Fibroblast of villous mesenchyme (primary cell): ENCODE data around the gene AHCYL1. TPM values are rescaled to one million over a fixed set of nuclear protein-coding genes. Genes with fewer than 3 reads are reported as not detected.

Experiments
- DNase-seq: peaks from one replicate; pipeline ENCODE4 v3.0.0-alpha.2; 2010; ENCODE audit warnings: low read depth
- H3K4me3 ChIP-seq: 2 replicates; pipeline ENCODE4 v1.5.1; 2011; ENCODE audit warnings: low read depth, mild to moderate bottlenecking, low read length
- CTCF ChIP-seq: IDR thresholded peaks from 2 replicates; pipeline ENCODE4 v1.5.1; 2012; ENCODE audit warnings: low read depth, mild to moderate bottlenecking, low read length; ENCODE audit not compliant: insufficient read depth
- total RNA-seq: library from RNA; depleted of rRNA; stranded (reverse); fragments of >200 nt; gene quantifications from 2 replicates; pipeline ENCODE4 v1.2.3, GENCODE V29; 2012

The AHCYL1 gene
- total RNA-seq, 1 donor: 66.9 TPM

- TF ChIP-seq CTCF: no peak
- peak; percentile 16 for DNase-seq
- no peak overlapping the region for H3K4me3 ChIP-seq
Measured at GRCh38 chr1:110056776-110057175, 72.2 kb downstream of the AHCYL1 start.

- DNase-seq: no peak
Measured at GRCh38 chr1:110057963-110058518, 73.5 kb downstream of the AHCYL1 start.

GRCh38 chr1:110058591-110058990 lies 74.0 kb downstream of the AHCYL1 start:
- no peak overlapping the region for H3K4me3 ChIP-seq
- DNase-seq: no peak
- no peak for TF ChIP-seq CTCF

More at GRCh38 chr1:110057963-110058518, 73.5 kb downstream of the AHCYL1 start:
- TF ChIP-seq CTCF: no peak
- H3K4me3 ChIP-seq: no peak overlapping the region

GRCh38 chr1:110059133-110059863 lies 74.7 kb downstream of the AHCYL1 start:
- peak; percentile 45 for DNase-seq
- no peak overlapping the region for H3K4me3 ChIP-seq
- TF ChIP-seq CTCF: no peak

- DNase-seq: no peak
- H3K4me3 ChIP-seq: no peak overlapping the region
- peak; percentile 77 for TF ChIP-seq CTCF
Measured at GRCh38 chr1:110060034-110060661, 75.6 kb downstream of the AHCYL1 start.

GRCh38 chr1:110060662-110061060 lies 76.1 kb downstream of the AHCYL1 start:
- DNase-seq: no peak
- H3K4me3 ChIP-seq: no peak overlapping the region
- TF ChIP-seq CTCF: no peak
